Neural crest cell (in vitro differentiated cells): ENCODE data around the gene CEP89. TPM values are rescaled to one million over a fixed set of nuclear protein-coding genes. Genes with fewer than 3 reads are reported as not detected.
"Not testable (repeated sequence)": the region's sequence is repeated elsewhere in the genome, so short reads cannot be mapped to it uniquely, and the experiment has no call there.

Source experiments
- DNase-seq: peaks from one replicate; pipeline ENCODE4 v3.0.0; 2021; ENCODE audit warnings: low read depth, mixed read lengths, low spot score
- H3K27ac Mint-ChIP-seq: one replicate; pipeline ENCODE4 v1.8.0; 2021; ENCODE audit warnings: mild to moderate bottlenecking, mixed read lengths; ENCODE audit not compliant: unreplicated experiment
- H3K27me3 Mint-ChIP-seq: 2 replicates; pipeline ENCODE4 v1.8.0; 2021; ENCODE audit warnings: low read depth, mild to moderate bottlenecking, mixed read lengths
- H3K36me3 Mint-ChIP-seq: 2 replicates; pipeline ENCODE4 v1.8.0; 2021; ENCODE audit warnings: low read depth, mild to moderate bottlenecking, mixed read lengths
- H3K4me1 Mint-ChIP-seq: 2 replicates; pipeline ENCODE4 v1.8.0; 2021; ENCODE audit warnings: mixed read lengths
- H3K4me3 Mint-ChIP-seq: one replicate; pipeline ENCODE4 v1.8.0; 2021; ENCODE audit warnings: mild to moderate bottlenecking, mixed read lengths
- H3K9me3 Mint-ChIP-seq: 2 replicates; pipeline ENCODE4 v1.8.0; 2021; ENCODE audit warnings: mixed read lengths
- CTCF ChIP-seq: fragments of 200-600 bp; sonication (generic); conservative IDR thresholded peaks from 2 replicates; pipeline ENCODE4 v1.5.0; 2021; ENCODE audit warnings: antibody characterized with exemption, mild to moderate bottlenecking
- total RNA-seq: library from RNA; stranded (reverse); gene quantifications from 2 replicates; pipeline ENCODE4 v1.2.1, GENCODE V29; 2021

The CEP89 gene
- total RNA-seq, 1 donor from 2014 or later, result 50.8 TPM

- no peak for TF ChIP-seq CTCF
- Mint-ChIP-seq H3K4me3 (peak overlapping the region; percentile 67), H3K36me3 (peaks cover 9% of the 10 kb centered on the region), H3K9me3 (no peaks in the 10 kb centered on the region), H3K4me1 (peaks cover 11% of the 10 kb centered on the region), H3K27me3 (no peaks in the 10 kb centered on the region), H3K27ac (peak overlapping the region; percentile 75)
- DNase-seq, result no peak
Observed at GRCh38 chr19:32966750-32967149, 5.0 kb downstream of the CEP89 start.

GRCh38 chr19:32945260-32945659 lies 26.5 kb downstream of the CEP89 start:
- no peak for DNase-seq
- no peak overlapping the region for H3K27ac Mint-ChIP-seq
- H3K4me3 Mint-ChIP-seq, result no peak overlapping the region
- peaks cover 25% of the 10 kb centered on the region for H3K36me3 Mint-ChIP-seq
- H3K4me1 Mint-ChIP-seq, result no peaks in the 10 kb centered on the region
- no peak for TF ChIP-seq CTCF
- no peaks in the 10 kb centered on the region for H3K27me3 Mint-ChIP-seq
- no peaks in the 10 kb centered on the region for H3K9me3 Mint-ChIP-seq

DNA sequence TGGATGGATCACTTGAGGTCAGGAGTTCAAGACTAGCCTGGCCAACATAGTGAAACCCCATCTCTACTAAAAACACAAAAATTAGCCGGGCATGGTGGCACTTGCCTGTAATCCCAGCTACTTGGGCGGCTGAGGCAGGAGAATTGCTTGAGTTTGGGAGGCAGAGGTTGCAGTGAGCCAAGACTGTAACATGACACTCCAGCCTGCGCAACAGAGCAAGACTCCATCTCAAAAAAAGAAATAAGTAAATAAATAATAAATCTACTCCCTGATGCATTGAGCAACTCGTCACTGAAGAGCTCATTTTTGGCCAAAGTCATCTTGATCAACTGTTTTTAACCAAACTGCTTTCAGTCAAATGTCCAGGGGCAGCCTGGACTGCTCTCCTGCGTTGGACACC lies 30.5 kb downstream of the CEP89 start:
- H3K27ac Mint-ChIP-seq, H3K9me3 Mint-ChIP-seq: not testable (repeated sequence)
- peaks cover 22% of the 10 kb centered on the region for H3K36me3 Mint-ChIP-seq

DNA sequence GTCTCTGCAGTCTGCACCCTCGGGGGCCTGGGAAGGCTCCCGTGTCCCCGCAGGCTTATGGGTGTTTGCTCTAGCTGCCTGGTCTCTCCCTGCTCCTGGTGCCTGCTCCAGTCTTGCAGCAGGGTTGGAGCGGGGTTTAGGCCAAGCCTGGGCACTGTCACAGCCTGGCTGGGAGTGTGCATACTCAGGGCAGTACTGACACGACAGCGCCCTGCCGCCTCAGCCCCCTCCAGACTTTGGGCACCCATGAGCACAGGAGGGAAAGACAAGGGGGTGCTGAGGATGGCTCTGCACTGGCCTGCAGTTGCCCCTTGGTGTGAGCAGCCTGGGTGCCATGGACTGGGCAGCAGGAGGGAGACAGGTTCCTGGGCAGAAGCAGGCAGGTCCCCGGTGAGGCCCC lies 35.7 kb downstream of the CEP89 start:
- no peak for TF ChIP-seq CTCF
- Mint-ChIP-seq H3K27me3 (no peaks in the 10 kb centered on the region), H3K4me1 (no peaks in the 10 kb centered on the region), H3K36me3 (peaks cover 21% of the 10 kb centered on the region), H3K27ac (no peak overlapping the region), H3K9me3 (no peaks in the 10 kb centered on the region), H3K4me3 (no peak overlapping the region)
- no peak for DNase-seq

More for the DNA sequence above, 30.5 kb downstream of the CEP89 start:
- not testable (repeated sequence) for H3K27me3 Mint-ChIP-seq, H3K4me3 Mint-ChIP-seq, DNase-seq, H3K4me1 Mint-ChIP-seq

- H3K36me3 Mint-ChIP-seq, result peaks cover 21% of the 10 kb centered on the region
- no peak for TF ChIP-seq CTCF
- no peak for DNase-seq
- H3K4me3 Mint-ChIP-seq, result no peak overlapping the region
- H3K9me3 Mint-ChIP-seq, result no peaks in the 10 kb centered on the region
- H3K4me1 Mint-ChIP-seq, result no peaks in the 10 kb centered on the region
- no peaks in the 10 kb centered on the region for H3K27me3 Mint-ChIP-seq
- H3K27ac Mint-ChIP-seq, result peak overlapping the region; percentile 22
Observed at GRCh38 chr19:32935629-32936028, 36.1 kb downstream of the CEP89 start.

DNA sequence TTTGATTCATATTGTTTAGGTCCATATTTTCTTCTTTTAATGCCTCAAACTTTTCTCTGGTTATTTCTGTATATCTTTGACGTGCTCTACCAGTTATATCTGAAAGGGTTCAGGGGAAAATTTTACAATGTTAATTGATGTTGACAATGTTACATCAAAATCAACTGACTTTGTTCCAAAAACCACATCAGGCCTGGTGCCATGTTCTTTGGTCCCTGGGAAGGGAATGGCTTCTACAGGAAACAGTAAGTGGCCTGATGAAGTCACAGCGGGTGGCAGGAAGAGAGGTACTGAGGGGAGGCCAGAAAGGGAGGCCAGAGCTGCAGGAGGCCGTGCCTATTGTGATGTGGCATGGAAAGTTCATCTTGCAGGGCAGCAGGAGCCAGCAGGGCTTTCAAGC lies 38.2 kb downstream of the CEP89 start:
- no peaks in the 10 kb centered on the region for H3K4me1 Mint-ChIP-seq
- no peak overlapping the region for H3K4me3 Mint-ChIP-seq
- no peaks in the 10 kb centered on the region for H3K27me3 Mint-ChIP-seq
- no peak overlapping the region for H3K27ac Mint-ChIP-seq
- DNase-seq, result no peak
- H3K36me3 Mint-ChIP-seq, result peaks cover 33% of the 10 kb centered on the region
- H3K9me3 Mint-ChIP-seq, result no peaks in the 10 kb centered on the region
- TF ChIP-seq CTCF, result no peak
